BE2C (cell line): Measurements from ENCODE around the gene CD63.

Experiments
- DNase-seq: peaks from one replicate; pipeline ENCODE4 v3.0.0-alpha.2; 2020
- H3K27me3 ChIP-seq: fragments of 250-450 bp; sonication (Bioruptor Pico); 2 replicates; pipeline ENCODE4 v1.5.1; 2020; ENCODE audit warnings: mild to moderate bottlenecking
- H3K36me3 ChIP-seq: fragments of 250-450 bp; sonication (Bioruptor Pico); 2 replicates; pipeline ENCODE4 v1.5.1; 2020; ENCODE audit warnings: mild to moderate bottlenecking
- H3K4me1 ChIP-seq: fragments of 250-450 bp; sonication (Bioruptor Pico); 2 replicates; pipeline ENCODE4 v1.5.1; 2020
- H3K4me3 ChIP-seq: 2 replicates; pipeline ENCODE4 v1.5.1; 2011; ENCODE audit warnings: low read depth, low read length
- H3K9me3 ChIP-seq: fragments of 250-450 bp; sonication (Bioruptor Pico); 2 replicates; pipeline ENCODE4 v1.5.1; 2020
- CTCF ChIP-seq: IDR thresholded peaks from 2 replicates; pipeline ENCODE4 v1.5.1; 2012; ENCODE audit warnings: mild to moderate bottlenecking, low read depth, low read length

CD63 gene

GRCh38 chr12:55696796-55697462 lies 31.9 kb downstream of the CD63 start:
- no peak overlapping the region for H3K4me3 ChIP-seq
- H3K9me3 ChIP-seq = no peaks in the 10 kb centered on the region
- H3K4me1 ChIP-seq = no peaks in the 10 kb centered on the region
- no peak for DNase-seq
- TF ChIP-seq CTCF = no peak
- peaks cover 17% of the 10 kb centered on the region for H3K27me3 ChIP-seq
- H3K36me3 ChIP-seq = no peaks in the 10 kb centered on the region

- H3K36me3 ChIP-seq = no peaks in the 10 kb centered on the region
- DNase-seq = no peak
- no peaks in the 10 kb centered on the region for H3K4me1 ChIP-seq
- H3K9me3 ChIP-seq = no peaks in the 10 kb centered on the region
- peaks cover 17% of the 10 kb centered on the region for H3K27me3 ChIP-seq
- TF ChIP-seq CTCF = no peak
- H3K4me3 ChIP-seq = no peak overlapping the region
These were observed 32.7 kb downstream of the CD63 start for GRCh38 chr12:55696141-55696540.

- no peaks in the 10 kb centered on the region for H3K9me3 ChIP-seq
- no peak overlapping the region for H3K4me3 ChIP-seq
- H3K36me3 ChIP-seq = no peaks in the 10 kb centered on the region
- peaks cover 17% of the 10 kb centered on the region for H3K27me3 ChIP-seq
- no peak for TF ChIP-seq CTCF
- H3K4me1 ChIP-seq = no peaks in the 10 kb centered on the region
- DNase-seq = no peak
These were observed 33.5 kb downstream of the CD63 start for GRCh38 chr12:55695349-55695748.

GRCh38 chr12:55694651-55695050 lies 34.2 kb downstream of the CD63 start:
- Histone ChIP-seq H3K27me3 (peaks cover 17% of the 10 kb centered on the region), H3K4me1 (no peaks in the 10 kb centered on the region), H3K4me3 (no peak overlapping the region), H3K36me3 (no peaks in the 10 kb centered on the region), H3K9me3 (no peaks in the 10 kb centered on the region)
- DNase-seq = no peak
- no peak for TF ChIP-seq CTCF

- DNase-seq = no peak
- no peak overlapping the region for H3K4me3 ChIP-seq
- no peaks in the 10 kb centered on the region for H3K4me1 ChIP-seq
- H3K9me3 ChIP-seq = no peaks in the 10 kb centered on the region
- H3K36me3 ChIP-seq = no peaks in the 10 kb centered on the region
- TF ChIP-seq CTCF = no peak
- peaks cover 17% of the 10 kb centered on the region for H3K27me3 ChIP-seq
These were observed 34.7 kb downstream of the CD63 start for GRCh38 chr12:55694188-55694515.

GRCh38 chr12:55693323-55694187 lies 35.3 kb downstream of the CD63 start:
- Histone ChIP-seq H3K27me3 (peaks cover 17% of the 10 kb centered on the region), H3K36me3 (no peaks in the 10 kb centered on the region), H3K9me3 (no peaks in the 10 kb centered on the region), H3K4me3 (no peak overlapping the region), H3K4me1 (no peaks in the 10 kb centered on the region)
- DNase-seq = no peak
- no peak for TF ChIP-seq CTCF
